OCI-LY7 (cell line): ENCODE results near the gene ELL.

ENCODE experiments used
- EZH2phosphoT487 ChIP-seq: fragments of 200-600 bp; sonication (generic); IDR thresholded peaks from 2 replicates; pipeline ENCODE4 v1.6.1; 2018; ENCODE audit warnings: low read depth, borderline replicate concordance, mild to moderate bottlenecking, mixed run types, antibody characterized with exemption, low read length, moderate library complexity, mixed read lengths
- TF ChIP-seq, protein P1 (sequence below): fragments of 200-600 bp; sonication (generic); conservative IDR thresholded peaks from 2 replicates; pipeline ENCODE4 v1.5.1; 2014; ENCODE audit warnings: mild to moderate bottlenecking, antibody characterized with exemption, low read length, moderate library complexity, mixed read lengths

DNA sequence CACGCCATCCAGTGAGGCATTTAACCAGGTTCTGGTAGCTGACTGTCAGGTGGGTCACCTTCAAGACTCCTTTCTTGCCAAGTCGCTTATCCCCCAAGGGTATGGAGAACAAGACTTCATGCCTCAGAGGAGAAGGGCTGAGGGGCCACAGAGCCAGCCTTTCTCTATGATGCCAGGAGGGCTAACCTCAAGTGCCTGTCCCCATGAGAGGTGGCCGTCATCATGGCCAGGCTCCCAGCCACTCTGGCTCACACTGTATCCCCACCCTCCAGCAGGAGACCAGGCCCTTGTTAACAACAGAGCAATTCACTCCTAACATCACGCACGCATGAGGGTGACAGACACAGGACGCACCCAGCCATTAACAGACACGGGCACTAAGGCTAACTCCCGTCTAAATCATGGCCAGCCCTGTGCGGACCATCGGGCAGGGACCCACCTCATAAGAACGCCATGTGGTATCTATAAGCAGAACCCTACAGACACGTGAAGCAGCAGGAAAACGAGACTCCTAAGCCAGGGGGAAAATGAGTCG is 45.3 kb downstream of the ELL start:
- TF ChIP-seq, protein P1, sequence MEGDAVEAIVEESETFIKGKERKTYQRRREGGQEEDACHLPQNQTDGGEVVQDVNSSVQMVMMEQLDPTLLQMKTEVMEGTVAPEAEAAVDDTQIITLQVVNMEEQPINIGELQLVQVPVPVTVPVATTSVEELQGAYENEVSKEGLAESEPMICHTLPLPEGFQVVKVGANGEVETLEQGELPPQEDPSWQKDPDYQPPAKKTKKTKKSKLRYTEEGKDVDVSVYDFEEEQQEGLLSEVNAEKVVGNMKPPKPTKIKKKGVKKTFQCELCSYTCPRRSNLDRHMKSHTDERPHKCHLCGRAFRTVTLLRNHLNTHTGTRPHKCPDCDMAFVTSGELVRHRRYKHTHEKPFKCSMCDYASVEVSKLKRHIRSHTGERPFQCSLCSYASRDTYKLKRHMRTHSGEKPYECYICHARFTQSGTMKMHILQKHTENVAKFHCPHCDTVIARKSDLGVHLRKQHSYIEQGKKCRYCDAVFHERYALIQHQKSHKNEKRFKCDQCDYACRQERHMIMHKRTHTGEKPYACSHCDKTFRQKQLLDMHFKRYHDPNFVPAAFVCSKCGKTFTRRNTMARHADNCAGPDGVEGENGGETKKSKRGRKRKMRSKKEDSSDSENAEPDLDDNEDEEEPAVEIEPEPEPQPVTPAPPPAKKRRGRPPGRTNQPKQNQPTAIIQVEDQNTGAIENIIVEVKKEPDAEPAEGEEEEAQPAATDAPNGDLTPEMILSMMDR: no peak
- no peak for TF ChIP-seq EZH2phosphoT487
